HFFc6 (cell line): ENCODE data around the gene C9orf85. TPM values are rescaled to one million over a fixed set of nuclear protein-coding genes. Genes with fewer than 3 reads are reported as not detected.

Experiments used
- DNase-seq: peaks from one replicate; pipeline ENCODE4 v3.0.0-alpha.2; 2018
- H3K27ac Mint-ChIP-seq: 2 replicates; pipeline ENCODE4 v1.8.0; 2020; ENCODE audit warnings: mild to moderate bottlenecking, mixed read lengths
- H3K27me3 Mint-ChIP-seq: 2 replicates; pipeline ENCODE4 v1.8.0; 2021; ENCODE audit warnings: mild to moderate bottlenecking, moderate library complexity, mixed read lengths; ENCODE audit not compliant: insufficient read depth
- H3K36me3 Mint-ChIP-seq: 2 replicates; pipeline ENCODE4 v1.8.0; 2021; ENCODE audit warnings: low read depth, mixed read lengths
- H3K4me1 Mint-ChIP-seq: 2 replicates; pipeline ENCODE4 v1.8.0; 2020; ENCODE audit warnings: low read depth, mixed read lengths
- H3K4me3 Mint-ChIP-seq: 2 replicates; pipeline ENCODE4 v1.8.0; 2020; ENCODE audit warnings: mild to moderate bottlenecking, moderate library complexity, mixed read lengths
- H3K9me3 Mint-ChIP-seq: 2 replicates; pipeline ENCODE4 v1.8.0; 2020; ENCODE audit warnings: mild to moderate bottlenecking, mixed read lengths
- CTCF ChIP-seq: fragments of 200-600 bp; sonication (generic); IDR thresholded peaks from 2 replicates; pipeline ENCODE4 v1.5.0; 2021; ENCODE audit warnings: antibody characterized with exemption, mild to moderate bottlenecking
- total RNA-seq, 6 experiments: library from RNA; stranded (reverse); fragmentation: NEBNext Ultra II Directional; extraction: Animal tissue kit (Norgen Biotek cat#: 25700); gene quantifications; 2 replicates in 1 of 6; 3 replicates in 5 of 6; pipeline ENCODE4 v1.2.3, GENCODE V29; 2021

The C9orf85 gene
- total RNA-seq, 6 experiments from 2014 or later: 14.1 to 17.9 (median 15.2) TPM

- H3K4me1 Mint-ChIP-seq: no peaks in the 10 kb centered on the region
- peaks cover 21% of the 10 kb centered on the region for H3K9me3 Mint-ChIP-seq
- H3K36me3 Mint-ChIP-seq: peaks cover 52% of the 10 kb centered on the region
- no peak for TF ChIP-seq CTCF
- H3K27me3 Mint-ChIP-seq: peaks cover 5% of the 10 kb centered on the region
- no peak overlapping the region for H3K4me3 Mint-ChIP-seq
- DNase-seq: no peak
- no peak overlapping the region for H3K27ac Mint-ChIP-seq
Observed at GRCh38 chr9:71965403-71965802, 54.0 kb downstream of the C9orf85 start.

- Mint-ChIP-seq H3K4me3 (no peak overlapping the region), H3K4me1 (no peaks in the 10 kb centered on the region), H3K27ac (no peak overlapping the region), H3K9me3 (peaks cover 21% of the 10 kb centered on the region), H3K27me3 (peaks cover 5% of the 10 kb centered on the region), H3K36me3 (peaks cover 54% of the 10 kb centered on the region)
- no peak for DNase-seq
- no peak for TF ChIP-seq CTCF
Observed at GRCh38 chr9:71966601-71967000, 55.2 kb downstream of the C9orf85 start.

GRCh38 chr9:71968541-71969090, 57.2 kb downstream of the C9orf85 start:
- Mint-ChIP-seq H3K27me3 (peaks cover 5% of the 10 kb centered on the region), H3K27ac (no peak overlapping the region), H3K36me3 (peaks cover 48% of the 10 kb centered on the region), H3K4me1 (no peaks in the 10 kb centered on the region), H3K9me3 (peaks cover 21% of the 10 kb centered on the region), H3K4me3 (no peak overlapping the region)
- TF ChIP-seq CTCF: no peak
- DNase-seq: no peak

GRCh38 chr9:71975833-71976232, 64.4 kb downstream of the C9orf85 start:
- Mint-ChIP-seq H3K4me3 (no peak overlapping the region), H3K36me3 (peaks cover 5% of the 10 kb centered on the region; the same call in 1 of the 2 replicates), H3K4me1 (no peaks in the 10 kb centered on the region), H3K27me3 (no peaks in the 10 kb centered on the region), H3K27ac (no peak overlapping the region), H3K9me3 (no peaks in the 10 kb centered on the region)
- DNase-seq: peak; percentile 20
- peak; percentile 69 for TF ChIP-seq CTCF

GRCh38 chr9:71977003-71977402, 65.6 kb downstream of the C9orf85 start:
- no peak for DNase-seq
- Mint-ChIP-seq H3K27ac (no peak overlapping the region), H3K36me3 (peaks cover 5% of the 10 kb centered on the region; the same call in 1 of the 2 replicates), H3K4me1 (no peaks in the 10 kb centered on the region), H3K4me3 (no peak overlapping the region), H3K27me3 (no peaks in the 10 kb centered on the region), H3K9me3 (no peaks in the 10 kb centered on the region)
- TF ChIP-seq CTCF: no peak
